HepG2 (cell line): Measurements from ENCODE around the gene HYAL2. TPM values are rescaled to one million over a fixed set of nuclear protein-coding genes. Genes with fewer than 3 reads are reported as not detected.

ENCODE experiments used
- ATF7-NPFF ChIP-seq: sonication (generic); formaldehyde crosslinking; IDR thresholded peaks from 2 replicates; pipeline ENCODE4 v1.8.1; 2023; ENCODE audit warnings: mild to moderate bottlenecking, low read depth, missing genetic modification reagents, moderate library complexity
- BATF2 ChIP-seq: sonication (generic); formaldehyde crosslinking; IDR thresholded peaks from 2 replicates; pipeline ENCODE4 v1.8.0; 2022; ENCODE audit warnings: mild to moderate bottlenecking, missing genetic modification reagents, moderate library complexity
- CREM ChIP-seq, 2 experiments: sonication (generic) in 1 of 2; formaldehyde crosslinking in 1 of 2; IDR thresholded peaks; 2 replicates each; pipeline versions ENCODE4 v1.4.0 to v1.6.1; 2016 to 2020; ENCODE audit warnings: antibody characterized with exemption in 1 of 2, mild to moderate bottlenecking in 1 of 2, missing genetic modification reagents in 1 of 2
- E2F5 ChIP-seq: sonication (generic); formaldehyde crosslinking; conservative IDR thresholded peaks from 2 replicates; pipeline ENCODE4 v1.4.0; 2020; ENCODE audit warnings: missing genetic modification reagents
- GATAD1 ChIP-seq: IDR thresholded peaks from 2 replicates; pipeline ENCODE4 v1.6.1; 2016; ENCODE audit warnings: missing genetic modification reagents, missing compliant biosample characterization
- JUNB ChIP-seq: sonication (generic); formaldehyde crosslinking; IDR thresholded peaks from 2 replicates; pipeline ENCODE4 v1.8.0; 2022; ENCODE audit warnings: missing genetic modification reagents, mild to moderate bottlenecking, borderline replicate concordance
- KAT7 ChIP-seq: IDR thresholded peaks from 2 replicates; pipeline ENCODE4 v1.6.1; 2018; ENCODE audit warnings: borderline replicate concordance, missing compliant biosample characterization
- MIXL1 ChIP-seq: IDR thresholded peaks from 2 replicates; pipeline ENCODE4 v1.6.1; 2016
- MTA1 ChIP-seq: sonication (generic); formaldehyde crosslinking; IDR thresholded peaks from 2 replicates; pipeline ENCODE4 v1.4.0; 2020; ENCODE audit warnings: missing genetic modification reagents, mild to moderate bottlenecking, borderline replicate concordance
- MXD3 ChIP-seq: IDR thresholded peaks from 2 replicates; pipeline ENCODE4 v1.6.1; 2016; ENCODE audit warnings: mild to moderate bottlenecking, missing biosample characterization, missing genetic modification reagents
- MYPOP ChIP-seq: sonication (generic); formaldehyde crosslinking; IDR thresholded peaks from 2 replicates; pipeline ENCODE4 v1.8.1; 2023; ENCODE audit warnings: mild to moderate bottlenecking, moderate library complexity, missing genetic modification reagents
- PATZ1 ChIP-seq: sonication (generic); formaldehyde crosslinking; IDR thresholded peaks from 2 replicates; pipeline ENCODE4 v1.4.0; 2020; ENCODE audit warnings: missing genetic modification reagents
- SALL1 ChIP-seq: sonication (generic); formaldehyde crosslinking; IDR thresholded peaks from 2 replicates; pipeline ENCODE4 v1.8.0; 2022; ENCODE audit warnings: mild to moderate bottlenecking, missing genetic modification reagents
- SIX1 ChIP-seq: sonication (generic); formaldehyde crosslinking; IDR thresholded peaks from 2 replicates; pipeline ENCODE4 v1.4.0; 2020; ENCODE audit warnings: missing genetic modification reagents, borderline replicate concordance
- SRSF1 ChIP-seq: fragments of 200-400 bp; formaldehyde crosslinking; optimal IDR thresholded peaks from 2 replicates; pipeline ENCODE3; 2017; ENCODE audit warnings: mild to moderate bottlenecking, low read depth, low read length, moderate library complexity
- THAP7 ChIP-seq: sonication (generic); formaldehyde crosslinking; IDR thresholded peaks from 2 replicates; pipeline ENCODE4 v1.8.1; 2023; ENCODE audit warnings: mild to moderate bottlenecking, missing genetic modification reagents
- ZFP36L1 ChIP-seq: sonication (generic); formaldehyde crosslinking; IDR thresholded peaks from 2 replicates; pipeline ENCODE4 v1.8.0; 2022; ENCODE audit warnings: mild to moderate bottlenecking, missing genetic modification reagents, moderate library complexity
- ZMYM3 ChIP-seq: sonication (generic); formaldehyde crosslinking; IDR thresholded peaks from 2 replicates; pipeline ENCODE4 v1.5.1; 2020; ENCODE audit warnings: mild to moderate bottlenecking, missing genetic modification reagents
- ZNF335 ChIP-seq: sonication (generic); formaldehyde crosslinking; IDR thresholded peaks from 2 replicates; pipeline ENCODE4 v1.4.0; 2020; ENCODE audit warnings: missing genetic modification reagents
- ZNF33A ChIP-seq: sonication (generic); formaldehyde crosslinking; IDR thresholded peaks from 2 replicates; pipeline ENCODE4 v1.5.1; 2020; ENCODE audit warnings: missing genetic modification reagents, mild to moderate bottlenecking, moderate library complexity, borderline replicate concordance
- ZNF383 ChIP-seq: sonication (generic); formaldehyde crosslinking; IDR thresholded peaks from 2 replicates; pipeline ENCODE4 v1.4.0; 2020; ENCODE audit warnings: missing genetic modification reagents, mild to moderate bottlenecking, borderline replicate concordance
- ZNF510 ChIP-seq: sonication (generic); formaldehyde crosslinking; IDR thresholded peaks from 2 replicates; pipeline ENCODE4 v1.4.0; 2020; ENCODE audit warnings: low read depth, mild to moderate bottlenecking, missing genetic modification reagents
- ZNF720 ChIP-seq: sonication (generic); formaldehyde crosslinking; IDR thresholded peaks from 2 replicates; pipeline ENCODE4 v1.4.0; 2020; ENCODE audit warnings: missing genetic modification reagents
- ZNF879 ChIP-seq: sonication (generic); formaldehyde crosslinking; IDR thresholded peaks from 2 replicates; pipeline ENCODE4 v1.8.1; 2023; ENCODE audit warnings: missing genetic modification reagents
- polyA plus RNA-seq, 8 experiments: library from polyadenylated mRNA; depleted of rRNA in 3 of 8; stranded (reverse) in 7 of 8; unstranded in 1 of 8; fragments of >200 nt; fragmentation: Illumina TruSeq in 4 of 8; extraction: Trizol in 4 of 8; gene quantifications; 2 replicates each; pipeline versions ENCODE4 v1.2.1 to v1.2.3, GENCODE V29; 2011 to 2016; ENCODE audit warnings: low read depth in 4 of 8, missing spikeins in 1 of 8, mixed read lengths in 1 of 8; ENCODE audit not compliant: insufficient read depth in 1 of 8
- total RNA-seq, 5 experiments: library from RNA; depleted of rRNA; stranded (reverse); fragments of >200 nt; fragmentation: Illumina TruSeq; extraction: Trizol; gene quantifications; 2 replicates each; pipeline ENCODE4 v1.2.3, GENCODE V29; 2016; ENCODE audit warnings: low read depth in 1 of 5

The HYAL2 gene
- total and polyA plus RNA-seq, 2 of the 13 experiments (the other 11 are each of a cell fraction or from before 2014, with no cell fraction given), result 76.2 to 102 TPM

GRCh38 chr3:50350527-50351322 lies 28.2 kb upstream of the HYAL2 start, which contains the start of the genes CYB561D2 and NPRL2 (continued):
- TF ChIP-seq ZNF383 (CRISPR knock-in tag), result no peak
- TF ChIP-seq ZNF879 (CRISPR knock-in tag), result peak; percentile 90; the same call in 1 of the 2 replicates
- no peak for TF ChIP-seq ZNF33A
- TF ChIP-seq THAP7 (CRISPR knock-in tag), result peak; percentile 52; the same call in 1 of the 2 replicates
- TF ChIP-seq ZNF720, result 0 out of 2 replicates have a peak, but pooled peaks have one; percentile 24
- TF ChIP-seq ZNF335 (CRISPR knock-in tag), result peak; percentile 80
- TF ChIP-seq GATAD1 (CRISPR knock-in tag), result peak; percentile 86
- TF ChIP-seq ZNF510 (CRISPR knock-in tag), result peak; percentile 88; the same call in 1 of the 2 replicates
- no peak for TF ChIP-seq SIX1
- TF ChIP-seq BATF2 (CRISPR knock-in tag), result peak; percentile 83; the same call in 1 of the 2 replicates
- TF ChIP-seq ZMYM3 (CRISPR knock-in tag), result no peak; the same call in 1 of the 2 replicates
- TF ChIP-seq KAT7 (CRISPR knock-in tag), result no peak
- peak; percentile 96 for TF ChIP-seq MXD3 (CRISPR knock-in tag)
- peak; percentile 25 for TF ChIP-seq SRSF1
- peak; percentile 83; the same call in 1 of the 2 replicates for TF ChIP-seq MYPOP
- TF ChIP-seq ZFP36L1 (CRISPR knock-in tag), result peak; percentile 88
- no peak for TF ChIP-seq E2F5 (CRISPR knock-in tag)
- TF ChIP-seq PATZ1 (CRISPR knock-in tag), result peak; percentile 47; the same call in 1 of the 2 replicates
- TF ChIP-seq CREM (IDR thresholded peaks at IDR 0.05), result peak; percentile 100
- no peak for TF ChIP-seq CREM (CRISPR knock-in tag; IDR thresholded peaks at IDR 0.05)
- TF ChIP-seq MIXL1 (CRISPR knock-in tag), result peak; percentile 62; the same call in 1 of the 2 replicates
- TF ChIP-seq MTA1, result no peak; the same call in 1 of the 2 replicates
- peak; percentile 48; the same call in 1 of the 2 replicates for TF ChIP-seq JUNB (CRISPR knock-in tag)
- peak; percentile 98 for TF ChIP-seq ATF7-NPFF (CRISPR knock-in tag)
- peak; percentile 95 for TF ChIP-seq SALL1 (CRISPR knock-in tag)
